ENCODE results near the gene SYNE1.

GRCh38 chr6:152461556-152461955 lies 175.6 kb downstream of the SYNE1 start:
- TF ChIP-seq, protein P1, sequence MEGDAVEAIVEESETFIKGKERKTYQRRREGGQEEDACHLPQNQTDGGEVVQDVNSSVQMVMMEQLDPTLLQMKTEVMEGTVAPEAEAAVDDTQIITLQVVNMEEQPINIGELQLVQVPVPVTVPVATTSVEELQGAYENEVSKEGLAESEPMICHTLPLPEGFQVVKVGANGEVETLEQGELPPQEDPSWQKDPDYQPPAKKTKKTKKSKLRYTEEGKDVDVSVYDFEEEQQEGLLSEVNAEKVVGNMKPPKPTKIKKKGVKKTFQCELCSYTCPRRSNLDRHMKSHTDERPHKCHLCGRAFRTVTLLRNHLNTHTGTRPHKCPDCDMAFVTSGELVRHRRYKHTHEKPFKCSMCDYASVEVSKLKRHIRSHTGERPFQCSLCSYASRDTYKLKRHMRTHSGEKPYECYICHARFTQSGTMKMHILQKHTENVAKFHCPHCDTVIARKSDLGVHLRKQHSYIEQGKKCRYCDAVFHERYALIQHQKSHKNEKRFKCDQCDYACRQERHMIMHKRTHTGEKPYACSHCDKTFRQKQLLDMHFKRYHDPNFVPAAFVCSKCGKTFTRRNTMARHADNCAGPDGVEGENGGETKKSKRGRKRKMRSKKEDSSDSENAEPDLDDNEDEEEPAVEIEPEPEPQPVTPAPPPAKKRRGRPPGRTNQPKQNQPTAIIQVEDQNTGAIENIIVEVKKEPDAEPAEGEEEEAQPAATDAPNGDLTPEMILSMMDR (IDR thresholded peaks at IDR 0.05; ENCODE audit: poor library complexity) = no peak
- TF ChIP-seq EZH2phosphoT487 (IDR thresholded peaks at IDR 0.05; ENCODE audit: low read depth, severe bottlenecking, unreplicated experiment) (no peak), EZH2 (IDR thresholded peaks at IDR 0.05; ENCODE audit: borderline replicate concordance) (no peak)
